ENCODE measurements around the gene PRORP. TPM values are rescaled to one million over a fixed set of nuclear protein-coding genes. Genes with fewer than 3 reads are reported as not detected.
"Not testable (repeated sequence)": the region's sequence is repeated elsewhere in the genome, so short reads cannot be mapped to it uniquely, and the experiment has no call there.

The PRORP gene
- total and polyA plus RNA-seq, 9 donors: 6.7 to 36.4 (median 11.9) TPM

DNA sequence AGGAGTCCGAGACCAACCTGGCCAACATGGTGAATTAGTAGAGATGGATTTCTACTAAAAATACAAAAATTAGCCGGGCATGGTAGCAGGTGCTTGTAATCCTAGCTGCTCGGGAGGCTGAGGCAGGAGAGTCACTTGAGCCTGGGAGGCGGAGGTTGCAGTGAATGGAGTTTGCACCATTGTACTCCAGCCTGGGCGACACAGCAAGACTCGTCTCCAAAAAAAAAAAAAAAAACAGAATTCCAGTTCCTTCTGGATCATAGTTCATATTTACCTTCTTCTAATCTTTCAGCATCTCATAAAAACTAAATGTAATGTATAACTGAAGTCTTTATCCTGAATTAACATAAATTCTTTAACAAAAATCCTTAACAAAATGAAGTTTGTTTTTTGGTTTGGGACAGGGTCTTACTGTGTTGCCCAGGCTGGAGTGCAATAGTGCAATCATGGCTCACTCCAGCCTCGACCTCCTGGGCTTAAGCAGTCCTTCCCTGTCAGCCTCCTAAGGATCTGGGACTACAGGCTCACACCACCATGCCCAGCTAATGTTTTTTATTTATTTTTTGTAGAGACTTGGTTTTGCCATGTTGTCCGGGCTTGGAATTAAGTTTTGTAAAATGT is 38.7 kb upstream of the PRORP start:
- H3K27me3 ChIP-seq: no peaks in the 10 kb centered on the region
- no peak overlapping the region for H3K27ac ChIP-seq
- H3K36me3 ChIP-seq: no peaks in the 10 kb centered on the region
- no peaks in the 10 kb centered on the region for H3K9me3 ChIP-seq
- intact Hi-C loops (cut with DNase I): no loop called here
- DNase-seq: no peak
- H3K4me1 ChIP-seq (ENCODE audit: insufficient read depth): no peaks in the 10 kb centered on the region
- H3K4me3 ChIP-seq: no peak overlapping the region
- WGBS, 3 donors: 95 to 97% (median 96%) methylated on average over 8 of the region's 8 CpGs
- TF ChIP-seq, protein P1, sequence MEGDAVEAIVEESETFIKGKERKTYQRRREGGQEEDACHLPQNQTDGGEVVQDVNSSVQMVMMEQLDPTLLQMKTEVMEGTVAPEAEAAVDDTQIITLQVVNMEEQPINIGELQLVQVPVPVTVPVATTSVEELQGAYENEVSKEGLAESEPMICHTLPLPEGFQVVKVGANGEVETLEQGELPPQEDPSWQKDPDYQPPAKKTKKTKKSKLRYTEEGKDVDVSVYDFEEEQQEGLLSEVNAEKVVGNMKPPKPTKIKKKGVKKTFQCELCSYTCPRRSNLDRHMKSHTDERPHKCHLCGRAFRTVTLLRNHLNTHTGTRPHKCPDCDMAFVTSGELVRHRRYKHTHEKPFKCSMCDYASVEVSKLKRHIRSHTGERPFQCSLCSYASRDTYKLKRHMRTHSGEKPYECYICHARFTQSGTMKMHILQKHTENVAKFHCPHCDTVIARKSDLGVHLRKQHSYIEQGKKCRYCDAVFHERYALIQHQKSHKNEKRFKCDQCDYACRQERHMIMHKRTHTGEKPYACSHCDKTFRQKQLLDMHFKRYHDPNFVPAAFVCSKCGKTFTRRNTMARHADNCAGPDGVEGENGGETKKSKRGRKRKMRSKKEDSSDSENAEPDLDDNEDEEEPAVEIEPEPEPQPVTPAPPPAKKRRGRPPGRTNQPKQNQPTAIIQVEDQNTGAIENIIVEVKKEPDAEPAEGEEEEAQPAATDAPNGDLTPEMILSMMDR (IDR thresholded peaks at IDR 0.05): no peak
- no peak for TF ChIP-seq EP300 (IDR thresholded peaks at IDR 0.05)
- TF ChIP-seq POLR2A (IDR thresholded peaks at IDR 0.05): no peak

DNA sequence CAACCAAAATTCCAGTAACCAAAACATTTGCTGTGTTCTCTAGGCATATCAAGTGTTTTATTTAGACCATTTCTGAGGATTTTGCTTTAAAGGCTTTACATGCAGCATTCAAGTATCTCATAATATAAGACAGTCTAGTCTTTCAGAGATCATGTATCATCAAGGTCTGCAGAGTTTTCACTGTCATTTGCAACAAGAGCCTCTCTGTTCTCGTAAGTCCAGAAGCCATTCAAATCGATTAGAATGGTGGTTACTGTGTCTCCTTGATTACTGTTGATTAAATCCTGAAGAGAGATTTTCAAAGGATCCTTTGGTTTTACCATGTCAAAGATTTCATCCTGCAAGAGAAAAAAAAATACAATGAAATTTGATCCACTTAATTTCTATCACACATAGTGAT is 36.9 kb upstream of the PRORP start:
- Histone ChIP-seq H3K9me3 (no peaks in the 10 kb centered on the region), H3K27ac (no peak overlapping the region), H3K27me3 (no peaks in the 10 kb centered on the region), H3K4me1 (ENCODE audit: insufficient read depth) (no peaks in the 10 kb centered on the region), H3K4me3 (no peak overlapping the region), H3K36me3 (no peaks in the 10 kb centered on the region)
- TF ChIP-seq EP300 (IDR thresholded peaks at IDR 0.05): no peak
- intact Hi-C loops (cut with DNase I): no loop called here
- DNase-seq: no peak
- WGBS, 3 donors: 80 to 93% (median 88%) methylated on average over 2 of the region's 2 CpGs

DNA sequence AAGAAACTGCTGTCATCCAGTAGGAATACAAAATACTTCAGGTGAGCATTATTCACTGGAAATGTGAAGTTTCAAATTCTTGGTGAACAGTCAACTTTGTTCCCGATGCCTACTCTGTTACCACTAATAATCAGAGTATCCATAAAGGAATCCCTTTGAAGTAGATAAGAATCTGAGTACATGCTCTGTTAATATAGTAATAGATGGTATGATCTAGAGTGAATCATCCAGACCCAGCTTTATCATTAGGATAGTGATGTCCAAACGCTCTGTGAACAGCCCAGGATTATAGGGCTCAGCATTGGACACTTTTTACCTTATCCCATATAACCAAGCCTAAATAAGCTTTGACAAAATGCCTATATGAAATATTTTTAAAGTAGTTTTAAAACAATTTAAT is 33.8 kb upstream of the PRORP start:
- intact Hi-C loops (cut with DNase I): no loop called here
- no peaks in the 10 kb centered on the region for H3K36me3 ChIP-seq
- no peaks in the 10 kb centered on the region for H3K9me3 ChIP-seq
- no peaks in the 10 kb centered on the region for H3K4me1 ChIP-seq (ENCODE audit: insufficient read depth)
- TF ChIP-seq EP300 (IDR thresholded peaks at IDR 0.05) (no peak), POLR2A (IDR thresholded peaks at IDR 0.05) (no peak)
- TF ChIP-seq, protein P1 (IDR thresholded peaks at IDR 0.05): no peak
- no peak for DNase-seq
- H3K27ac ChIP-seq: no peak overlapping the region
- H3K4me3 ChIP-seq: no peak overlapping the region
- no peaks in the 10 kb centered on the region for H3K27me3 ChIP-seq
- WGBS, 3 donors: 87 to 93% (median 92%) methylated on average over 2 of the region's 2 CpGs

DNA sequence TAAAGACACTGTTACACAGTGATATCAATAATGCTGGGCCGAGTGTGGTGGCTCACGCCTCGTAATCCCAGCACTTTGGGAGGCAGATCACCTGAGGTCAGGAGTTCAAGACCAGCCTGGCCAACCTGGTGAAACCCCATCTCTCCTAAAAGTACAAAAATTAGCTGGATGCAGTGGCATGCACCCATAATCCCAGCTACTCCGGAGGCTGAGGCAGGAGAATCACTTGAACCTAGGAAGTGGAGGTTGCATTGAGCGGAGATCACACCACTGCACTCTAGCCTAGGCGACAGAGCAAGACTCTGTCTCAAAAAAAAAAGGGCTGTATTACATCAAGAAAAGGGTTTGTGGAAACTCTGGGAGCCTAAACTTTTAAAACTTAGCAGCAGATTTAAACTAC is 27.7 kb upstream of the PRORP start:
- intact Hi-C loops (cut with DNase I); H3K9me3 ChIP-seq; DNase-seq; H3K4me1 ChIP-seq (ENCODE audit: insufficient read depth); H3K27me3 ChIP-seq; H3K4me3 ChIP-seq; H3K36me3 ChIP-seq; H3K27ac ChIP-seq: not testable (repeated sequence)
- 89 to 97% (median 93%) methylated on average over 6 of the region's 6 CpGs for WGBS, 3 donors

DNA sequence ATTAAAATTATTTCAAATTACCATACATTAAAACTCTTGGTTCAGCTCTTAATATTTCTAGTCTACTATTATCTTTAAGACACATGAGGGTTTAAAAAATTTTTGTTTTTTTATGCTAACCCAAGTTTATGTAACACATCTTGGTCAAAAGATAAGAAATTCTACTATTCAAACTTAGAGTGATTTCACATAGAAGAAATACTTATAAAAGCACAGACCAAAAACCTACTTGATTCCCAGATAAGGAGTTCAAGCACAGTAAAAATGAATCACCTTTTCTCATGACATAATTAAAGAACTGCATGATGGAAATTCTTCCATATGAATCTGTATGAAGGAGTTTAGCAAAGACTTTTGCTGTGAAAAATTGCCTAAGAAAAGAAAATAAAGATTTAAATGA is 14.5 kb upstream of the PRORP start:
- H3K27me3 ChIP-seq: no peaks in the 10 kb centered on the region
- no peak overlapping the region for H3K4me3 ChIP-seq
- no peaks in the 10 kb centered on the region for H3K4me1 ChIP-seq (ENCODE audit: insufficient read depth)
- intact Hi-C loops (cut with DNase I): no loop called here
- H3K27ac ChIP-seq: no peak overlapping the region
- no peaks in the 10 kb centered on the region for H3K9me3 ChIP-seq
- no peaks in the 10 kb centered on the region for H3K36me3 ChIP-seq
- TF ChIP-seq EP300 (IDR thresholded peaks at IDR 0.05) (no peak), POLR2A (IDR thresholded peaks at IDR 0.05) (no peak)
- TF ChIP-seq, protein P1 (IDR thresholded peaks at IDR 0.05): no peak
- DNase-seq: no peak

Data from ovary (tissue), 9 donors.